ENCODE measurements around the gene CFAP46. TPM values are rescaled to one million over a fixed set of nuclear protein-coding genes. Genes with fewer than 3 reads are reported as not detected.

The CFAP46 gene
- polyA plus RNA-seq, 1 donor from 2014 or later, result 2.6 TPM

GRCh38 chr10:132898391-132899053, 43.8 kb downstream of the CFAP46 start:
- no peak overlapping the region for H2AFZ ChIP-seq (ENCODE audit: low read depth, low read length)
- no peaks in the 10 kb centered on the region for H3K36me3 ChIP-seq (ENCODE audit: insufficient read depth, low read length)
- no peaks in the 10 kb centered on the region for H3K9me2 ChIP-seq (ENCODE audit: insufficient read depth, low read length)
- H3K27ac ChIP-seq (ENCODE audit: low read length), result no peak overlapping the region
- no peak overlapping the region for H3K4me3 ChIP-seq (ENCODE audit: low read length)
- no peak overlapping the region for H3K4me2 ChIP-seq (ENCODE audit: low read length)
- no peaks in the 10 kb centered on the region for H3F3A ChIP-seq (ENCODE audit: insufficient read depth, low read length, poor library complexity, severe bottlenecking)
- peaks cover 6% of the 10 kb centered on the region for H3K9me3 ChIP-seq (ENCODE audit: low read length)
- no peaks in the 10 kb centered on the region for H3K27me3 ChIP-seq (ENCODE audit: insufficient read depth, low read depth, low read length)
- TF ChIP-seq RAD21 (conservative IDR thresholded peaks at IDR 0.05) (no peak), EP300 (conservative IDR thresholded peaks at IDR 0.05; ENCODE audit: poor library complexity, severe bottlenecking) (no peak), POLR2AphosphoS5 (IDR thresholded peaks at IDR 0.05) (no peak), TAF1 (IDR thresholded peaks at IDR 0.05; ENCODE audit: low read depth) (no peak), EZH2 (IDR thresholded peaks at IDR 0.05; ENCODE audit: borderline replicate concordance, insufficient read depth, low read length, poor library complexity, severe bottlenecking) (no peak), CTCF (IDR thresholded peaks at IDR 0.05; ENCODE audit: poor library complexity, severe bottlenecking) (no peak), MXI1 (conservative IDR thresholded peaks at IDR 0.05; ENCODE audit: poor library complexity, severe bottlenecking) (no peak), SMC3 (conservative IDR thresholded peaks at IDR 0.05; ENCODE audit: poor library complexity) (no peak)
- TF ChIP-seq, protein P1, sequence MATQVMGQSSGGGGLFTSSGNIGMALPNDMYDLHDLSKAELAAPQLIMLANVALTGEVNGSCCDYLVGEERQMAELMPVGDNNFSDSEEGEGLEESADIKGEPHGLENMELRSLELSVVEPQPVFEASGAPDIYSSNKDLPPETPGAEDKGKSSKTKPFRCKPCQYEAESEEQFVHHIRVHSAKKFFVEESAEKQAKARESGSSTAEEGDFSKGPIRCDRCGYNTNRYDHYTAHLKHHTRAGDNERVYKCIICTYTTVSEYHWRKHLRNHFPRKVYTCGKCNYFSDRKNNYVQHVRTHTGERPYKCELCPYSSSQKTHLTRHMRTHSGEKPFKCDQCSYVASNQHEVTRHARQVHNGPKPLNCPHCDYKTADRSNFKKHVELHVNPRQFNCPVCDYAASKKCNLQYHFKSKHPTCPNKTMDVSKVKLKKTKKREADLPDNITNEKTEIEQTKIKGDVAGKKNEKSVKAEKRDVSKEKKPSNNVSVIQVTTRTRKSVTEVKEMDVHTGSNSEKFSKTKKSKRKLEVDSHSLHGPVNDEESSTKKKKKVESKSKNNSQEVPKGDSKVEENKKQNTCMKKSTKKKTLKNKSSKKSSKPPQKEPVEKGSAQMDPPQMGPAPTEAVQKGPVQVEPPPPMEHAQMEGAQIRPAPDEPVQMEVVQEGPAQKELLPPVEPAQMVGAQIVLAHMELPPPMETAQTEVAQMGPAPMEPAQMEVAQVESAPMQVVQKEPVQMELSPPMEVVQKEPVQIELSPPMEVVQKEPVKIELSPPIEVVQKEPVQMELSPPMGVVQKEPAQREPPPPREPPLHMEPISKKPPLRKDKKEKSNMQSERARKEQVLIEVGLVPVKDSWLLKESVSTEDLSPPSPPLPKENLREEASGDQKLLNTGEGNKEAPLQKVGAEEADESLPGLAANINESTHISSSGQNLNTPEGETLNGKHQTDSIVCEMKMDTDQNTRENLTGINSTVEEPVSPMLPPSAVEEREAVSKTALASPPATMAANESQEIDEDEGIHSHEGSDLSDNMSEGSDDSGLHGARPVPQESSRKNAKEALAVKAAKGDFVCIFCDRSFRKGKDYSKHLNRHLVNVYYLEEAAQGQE (IDR thresholded peaks at IDR 0.05; ENCODE audit: borderline replicate concordance), result no peak
- H3K79me2 ChIP-seq (replicated peaks; ENCODE audit: insufficient read depth, low read length), result no peaks in the 10 kb centered on the region
- no peak overlapping the region for H3K9ac ChIP-seq (ENCODE audit: low read length)
- H4K20me1 ChIP-seq (ENCODE audit: insufficient read depth), result no peaks in the 10 kb centered on the region

DNA sequence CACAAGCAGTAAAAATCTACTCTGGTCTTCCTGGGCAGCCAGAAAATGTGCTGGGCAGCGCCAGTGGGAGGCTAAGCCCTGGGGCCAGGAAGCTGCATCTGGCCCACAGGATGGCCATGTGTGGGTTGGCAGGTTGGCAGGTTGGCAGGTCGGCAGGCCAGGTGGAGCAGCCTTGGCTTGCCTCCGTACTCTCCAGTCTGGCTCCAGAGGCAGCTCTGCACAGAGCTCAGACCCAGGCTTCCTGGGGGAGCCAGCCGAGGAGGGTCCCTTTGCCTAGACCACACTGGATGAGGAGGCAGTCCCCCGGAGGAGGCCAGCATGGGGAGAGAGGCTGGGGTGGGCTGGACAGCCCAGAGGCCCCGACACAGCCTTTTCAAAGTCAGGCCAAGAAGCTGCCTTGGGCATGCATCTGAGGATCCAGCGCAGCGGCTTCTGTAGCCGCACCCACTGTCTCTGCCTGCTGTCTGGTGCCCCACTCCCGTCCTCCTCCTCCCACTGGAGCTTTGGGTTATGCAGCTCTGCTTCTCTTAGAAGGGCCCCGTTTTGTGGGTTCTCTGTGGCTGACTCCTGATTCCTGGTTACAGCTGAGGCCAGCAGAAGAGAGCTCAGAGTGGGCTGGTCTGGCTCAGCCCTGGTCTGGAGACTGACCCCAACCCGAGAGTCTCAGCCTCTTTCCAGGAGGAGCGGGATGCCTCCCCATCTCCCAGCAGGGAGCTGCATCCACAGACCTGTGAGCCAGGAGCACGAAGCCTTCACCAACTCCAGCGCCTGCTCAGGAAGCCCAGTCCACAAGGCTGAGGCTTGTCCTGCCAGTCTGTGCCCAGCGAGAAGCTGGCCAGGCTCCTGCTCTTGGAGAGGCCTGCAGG, 44.6 kb downstream of the CFAP46 start:
- H3K27me3 ChIP-seq (ENCODE audit: insufficient read depth, low read depth, low read length), result no peaks in the 10 kb centered on the region
- H3F3A ChIP-seq (ENCODE audit: insufficient read depth, low read length, poor library complexity, severe bottlenecking), result no peaks in the 10 kb centered on the region
- no peak overlapping the region for H3K9ac ChIP-seq (ENCODE audit: low read length)
- H3K4me3 ChIP-seq (ENCODE audit: low read length), result no peak overlapping the region
- no peaks in the 10 kb centered on the region for H3K36me3 ChIP-seq (ENCODE audit: insufficient read depth, low read length)
- H3K9me3 ChIP-seq (ENCODE audit: low read length), result peaks cover 6% of the 10 kb centered on the region
- no peaks in the 10 kb centered on the region for H3K9me2 ChIP-seq (ENCODE audit: insufficient read depth, low read length)
- no peak overlapping the region for H3K4me2 ChIP-seq (ENCODE audit: low read length)
- no peak overlapping the region for H3K27ac ChIP-seq (ENCODE audit: low read length)
- TF ChIP-seq RAD21 (conservative IDR thresholded peaks at IDR 0.05), result no peak
- no peak for TF ChIP-seq CTCF (IDR thresholded peaks at IDR 0.05; ENCODE audit: poor library complexity, severe bottlenecking)
- TF ChIP-seq, protein P1 (IDR thresholded peaks at IDR 0.05; ENCODE audit: borderline replicate concordance), result no peak
- TF ChIP-seq EZH2 (IDR thresholded peaks at IDR 0.05; ENCODE audit: borderline replicate concordance, insufficient read depth, low read length, poor library complexity, severe bottlenecking), result no peak
- no peak for TF ChIP-seq MXI1 (conservative IDR thresholded peaks at IDR 0.05; ENCODE audit: poor library complexity, severe bottlenecking)
- TF ChIP-seq SMC3 (conservative IDR thresholded peaks at IDR 0.05; ENCODE audit: poor library complexity), result no peak
- TF ChIP-seq POLR2AphosphoS5 (IDR thresholded peaks at IDR 0.05), result no peak
- TF ChIP-seq EP300 (conservative IDR thresholded peaks at IDR 0.05; ENCODE audit: poor library complexity, severe bottlenecking), result no peak
- no peak for TF ChIP-seq TAF1 (IDR thresholded peaks at IDR 0.05; ENCODE audit: low read depth)
- no peaks in the 10 kb centered on the region for H4K20me1 ChIP-seq (ENCODE audit: insufficient read depth)
- H2AFZ ChIP-seq (ENCODE audit: low read depth, low read length), result no peak overlapping the region
- H3K79me2 ChIP-seq (replicated peaks; ENCODE audit: insufficient read depth, low read length), result no peaks in the 10 kb centered on the region

Data from neural cell (in vitro differentiated cells).